Stimulated activated CD8-positive, alpha-beta memory T cell treated with anti-CD3 and anti-CD28 coated beads, Interleukin-15, amount 100 ng/mL, for 48 hours (primary cell): ENCODE measurements around the gene RECQL.
"Not testable (repeated sequence)": the region's sequence is repeated elsewhere in the genome, so short reads cannot be mapped to it uniquely, and the experiment has no call there.

ENCODE experiments used
- DNase-seq, 2 donors: peaks; one replicate each; pipeline ENCODE4 v3.0.0-alpha.2; 2020; ENCODE audit warnings: low read depth in 2 of 2

RECQL gene

DNA sequence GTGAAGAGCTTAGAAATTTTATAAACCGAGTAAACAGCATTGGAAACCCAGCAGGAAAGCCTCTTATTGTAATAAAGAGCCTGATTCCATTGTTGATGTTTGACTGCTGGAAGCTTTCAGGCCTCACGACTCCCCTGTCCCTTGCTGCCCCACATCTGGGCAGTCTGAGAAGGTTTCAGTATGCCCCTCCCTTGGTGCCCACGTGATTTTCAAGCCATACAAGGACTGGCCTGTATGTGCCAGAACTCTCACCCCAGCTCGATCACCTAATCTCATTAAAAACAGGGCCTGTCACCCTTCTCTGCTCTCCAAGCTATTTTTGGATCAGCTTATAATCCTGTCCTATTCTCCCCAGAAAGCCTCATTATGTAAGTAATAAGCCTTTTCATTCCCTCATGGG lies 71.4 kb downstream of the RECQL start:
- DNase-seq, result no peak

DNA sequence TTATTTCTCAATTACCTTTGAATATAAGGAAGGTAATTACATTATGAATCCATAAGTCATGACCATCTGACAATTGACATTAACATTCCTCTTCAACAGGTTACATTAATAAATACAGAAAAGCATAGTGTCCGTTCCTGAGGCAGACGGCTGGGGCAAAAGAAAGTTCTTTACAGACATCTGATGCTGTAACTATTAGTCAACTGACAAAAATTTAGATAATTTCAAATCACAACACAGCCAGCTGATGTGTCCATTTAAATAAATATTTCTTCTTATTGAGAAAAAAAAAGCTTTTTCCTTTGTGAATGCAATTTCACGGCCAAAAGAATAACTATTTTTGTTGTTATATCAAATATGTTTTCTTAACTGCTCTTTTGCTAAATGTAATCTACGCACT lies 73.2 kb downstream of the RECQL start:
- DNase-seq, result no peak

DNA sequence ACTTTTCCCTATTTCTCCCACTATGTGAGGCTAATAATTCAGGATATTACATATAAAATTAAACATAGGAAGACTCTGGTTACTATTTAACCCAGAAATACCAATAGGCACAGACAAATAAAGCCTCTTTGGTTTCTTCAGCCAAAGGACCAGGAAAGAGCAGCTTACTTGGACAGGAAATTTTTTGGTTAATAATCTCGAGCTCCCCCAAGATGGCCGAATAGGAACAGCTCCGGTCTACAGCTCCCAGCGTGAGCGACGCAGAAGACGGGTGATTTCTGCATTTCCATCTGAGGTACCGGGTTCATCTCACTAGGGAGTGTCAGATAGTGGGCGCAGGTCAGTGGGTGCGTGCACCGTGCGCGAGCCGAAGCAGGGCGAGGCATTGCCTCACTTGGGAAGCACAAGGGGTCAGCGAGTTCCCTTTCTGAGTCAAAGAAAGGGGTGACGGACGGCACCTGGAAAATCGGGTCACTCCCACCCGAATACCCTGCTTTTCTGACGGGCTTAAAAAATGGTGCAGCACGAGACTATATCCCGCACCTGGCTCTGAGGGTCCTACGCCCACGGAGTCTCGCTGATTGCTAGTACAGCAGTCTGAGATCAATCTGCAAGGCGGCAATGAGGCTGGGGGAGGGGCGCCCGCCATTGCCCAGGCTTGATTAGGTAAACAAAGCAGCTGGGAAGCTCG lies 82.3 kb downstream of the RECQL start:
- not testable (repeated sequence) for DNase-seq
